ENCODE data around the gene CERS3.

The CERS3 gene

GRCh38 chr15:100383302-100384107, 145.2 kb downstream of the CERS3 start:
- DNase-seq (ENCODE audit: low read depth): no peak

GRCh38 chr15:100373942-100374341, 154.8 kb downstream of the CERS3 start:
- DNase-seq (ENCODE audit: low read depth): no peak

- DNase-seq (ENCODE audit: low read depth): no peak
Observed at GRCh38 chr15:100373120-100373896, 155.4 kb downstream of the CERS3 start.

GRCh38 chr15:100372739-100373119, 156.0 kb downstream of the CERS3 start:
- DNase-seq (ENCODE audit: low read depth): no peak

GRCh38 chr15:100355342-100355741, 173.4 kb downstream of the CERS3 start:
- no peak for DNase-seq (ENCODE audit: low read depth)

GRCh38 chr15:100353449-100353848, 175.3 kb downstream of the CERS3 start:
- DNase-seq (ENCODE audit: low read depth): no peak

GRCh38 chr15:100350434-100351226, 178.1 kb downstream of the CERS3 start:
- no peak for DNase-seq (ENCODE audit: low read depth)

Measured in GM04503 (cell line).